HG02571 (cell line): ENCODE data around the gene SLC22A31.

ENCODE experiments used
- ATAC-seq: cut with Tn5 transposase; IDR thresholded peaks from one replicate; pipeline ENCODE4 v1.9.1; 2021; ENCODE audit warnings: mild to moderate bottlenecking, moderate library complexity; ENCODE audit not compliant: unreplicated experiment

Gene SLC22A31

GRCh38 chr16:89152831-89153700 lies 47.3 kb downstream of the SLC22A31 start:
- no peak for ATAC-seq

DNA sequence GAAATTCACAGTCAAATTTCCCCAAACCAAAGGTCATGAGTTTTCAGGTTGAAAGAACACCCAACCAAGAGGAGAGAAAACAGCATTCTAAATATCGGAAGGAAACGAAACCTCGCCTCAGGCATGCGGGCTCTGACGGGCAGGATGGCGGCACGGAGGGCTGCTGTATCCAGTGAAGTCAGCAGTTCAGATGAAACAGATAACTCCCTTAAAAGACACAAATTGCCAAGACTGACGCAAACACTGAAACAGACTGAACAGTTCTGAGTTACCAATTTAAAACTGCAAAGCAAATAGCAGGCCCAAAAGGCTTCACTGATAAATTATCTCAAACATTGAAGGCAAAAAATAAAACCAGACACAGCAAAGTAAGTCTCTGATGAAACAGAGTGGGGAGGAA lies 49.4 kb downstream of the SLC22A31 start:
- ATAC-seq = no peak

- ATAC-seq = no peak
These were observed 50.1 kb downstream of the SLC22A31 start for GRCh38 chr16:89150090-89150835.

DNA sequence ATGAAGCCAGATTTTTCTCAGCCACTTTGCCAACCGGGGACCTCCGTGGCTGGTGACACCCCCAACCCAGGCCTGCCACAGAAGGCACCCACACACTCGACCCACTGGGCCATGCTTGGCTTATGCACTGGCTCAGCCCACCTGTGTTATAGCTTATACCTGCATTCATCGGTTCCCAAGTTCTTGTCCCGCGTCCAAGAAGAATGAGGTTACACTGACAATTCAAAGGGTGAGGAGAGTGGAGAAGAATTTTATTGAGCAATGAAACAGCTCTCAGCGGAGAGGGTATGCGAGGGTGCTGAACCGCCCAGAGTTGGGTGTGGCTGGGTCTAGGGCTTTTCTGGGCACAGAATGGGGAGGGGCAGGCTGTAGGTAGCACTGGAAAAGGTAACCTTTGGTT lies 51.0 kb downstream of the SLC22A31 start:
- ATAC-seq = no peak

GRCh38 chr16:89147085-89147817 lies 53.1 kb downstream of the SLC22A31 start:
- ATAC-seq = no peak

DNA sequence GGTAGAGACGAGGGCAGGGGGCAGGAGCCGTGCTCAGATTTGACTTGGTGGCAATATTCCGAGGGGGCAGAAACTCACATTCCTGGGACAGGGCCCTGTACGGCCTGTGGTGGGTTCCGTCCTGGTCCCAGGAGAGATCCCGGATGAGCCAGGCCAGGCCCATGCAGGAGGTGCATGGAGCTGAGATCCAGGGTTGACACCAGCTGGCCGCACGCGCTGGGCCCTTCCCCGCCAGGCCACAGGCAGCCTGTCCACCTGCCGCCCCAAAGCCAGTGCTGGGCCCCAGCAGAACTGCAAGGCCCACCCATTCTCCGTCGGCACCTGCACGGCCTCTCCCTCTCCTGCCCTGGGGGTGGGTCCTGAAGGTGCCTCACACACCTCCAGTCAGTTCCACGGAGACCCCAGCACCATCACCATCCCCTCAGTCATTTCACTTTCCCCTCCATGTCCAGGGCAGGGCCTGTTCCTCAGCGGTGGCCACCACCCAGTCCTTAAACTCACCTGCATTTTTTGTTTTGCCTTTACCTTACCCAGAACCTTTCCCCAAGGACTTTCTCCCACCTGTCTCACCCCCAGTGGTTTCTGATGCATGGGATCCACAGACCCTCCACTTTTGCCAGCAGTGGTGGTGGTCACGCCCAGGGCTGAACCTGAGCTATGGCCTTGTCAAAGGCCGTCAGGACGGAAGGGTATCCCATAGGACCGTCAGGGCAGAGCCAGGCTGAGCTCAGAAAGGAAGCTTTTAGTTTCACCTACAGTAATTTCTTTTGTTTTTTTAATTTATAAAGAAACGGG lies 53.9 kb downstream of the SLC22A31 start:
- ATAC-seq = no peak
